Endothelial cell of umbilical vein (primary cell): ENCODE measurements around the gene RBM33. TPM values are rescaled to one million over a fixed set of nuclear protein-coding genes. Genes with fewer than 3 reads are reported as not detected.

Experiments used
- BruUV-seq: library from RNA; stranded (reverse); fragments of 400-500 nt; replicated peaks from 2 replicates; lab custom pipeline; 2021; lab: Mats Ljungman, UMichigan
- CTCF ChIA-PET: fragments of 300-600, 350-600 bp; sonication (Branson Sonifier 250); formaldehyde crosslinking; loops from one replicate; lab custom pipeline; 2021; ENCODE audit warnings: antibody characterized with exemption, inconsistent platforms; lab: Charles Lee
- POLR2A ChIA-PET: fragments of 300-600, 350-600 bp; sonication (Branson Sonifier 250); formaldehyde crosslinking; loops from one replicate; lab custom pipeline; 2021; ENCODE audit warnings: antibody characterized with exemption, inconsistent platforms; lab: Charles Lee
- DNase-seq: peaks from one replicate; pipeline ENCODE4 v3.0.0-alpha.2; 2011; ENCODE audit warnings: low read depth, low spot score
- FAIRE-seq: peaks from 2 replicates; lab custom pipeline; 2011; peaks lifted over from hg19 to GRCh38; lab: Jason Lieb, UNC
- H2AFZ ChIP-seq: 2 replicates; pipeline ENCODE4 v1.6.0; 2012; ENCODE audit warnings: low read depth, low read length, control low read depth, inconsistent platforms
- H3K27ac ChIP-seq: 2 replicates; pipeline ENCODE4 v1.5.1; 2011; ENCODE audit warnings: low read depth, mild to moderate bottlenecking, control low read depth, low read length, moderate library complexity; ENCODE audit not compliant: insufficient read depth
- H3K27me3 ChIP-seq, 2 experiments: 2 replicates each; pipeline versions ENCODE4 v1.6.0 to v1.6.1; 2011; ENCODE audit warnings: low read length in 2 of 2, mixed read lengths in 1 of 2; ENCODE audit not compliant: control insufficient read depth in 2 of 2, insufficient read depth in 2 of 2
- H3K36me3 ChIP-seq, 2 experiments: 2 replicates in 1 of 2; 3 replicates in 1 of 2; pipeline ENCODE4 v1.5.1; 2011; ENCODE audit warnings: low read length in 2 of 2, mild to moderate bottlenecking in 1 of 2, moderate library complexity in 1 of 2; ENCODE audit not compliant: control insufficient read depth in 2 of 2, insufficient read depth in 2 of 2; ENCODE audit errors: extremely low read depth in 1 of 2
- H3K4me1 ChIP-seq: 3 replicates; pipeline ENCODE4 v1.5.1; 2011; ENCODE audit warnings: mild to moderate bottlenecking, low read length; ENCODE audit not compliant: control insufficient read depth, insufficient read depth; ENCODE audit errors: extremely low read depth
- H3K4me2 ChIP-seq: 2 replicates; pipeline ENCODE4 v1.6.1; 2011; ENCODE audit warnings: low read length, control low read depth, mixed read lengths; ENCODE audit not compliant: insufficient read depth
- H3K4me3 ChIP-seq, 3 experiments: fragments of 200-600 bp in 1 of 3; sonication (generic), shearing (Covaris generic) in 1 of 3; replicated peaks in 1 of 3; 2 replicates each; pipeline ENCODE4 v1.5.1; 2011 to 2016; ENCODE audit warnings: control low read depth in 3 of 3, low read length in 3 of 3, mild to moderate bottlenecking in 2 of 3, inconsistent platforms in 1 of 3, low read depth in 1 of 3, moderate library complexity in 1 of 3; ENCODE audit not compliant: insufficient read depth in 1 of 3
- H3K79me2 ChIP-seq: 2 replicates; pipeline ENCODE4 v1.6.0; 2012; ENCODE audit warnings: low read length, inconsistent platforms; ENCODE audit not compliant: control insufficient read depth, insufficient read depth
- H3K9ac ChIP-seq: replicated peaks from 2 replicates; pipeline ENCODE3; 2011; ENCODE audit warnings: low read length, control low read depth; ENCODE audit not compliant: insufficient read depth; ENCODE audit errors: extremely low read depth
- H3K9me1 ChIP-seq: replicated peaks from 3 replicates; pipeline ENCODE4 v1.6.0; 2011; ENCODE audit warnings: mild to moderate bottlenecking, low read length; ENCODE audit not compliant: control insufficient read depth, insufficient read depth; ENCODE audit errors: extremely low read depth
- H3K9me3 ChIP-seq: replicated peaks from 2 replicates; pipeline ENCODE4 v1.5.1; 2012; ENCODE audit warnings: low read length, inconsistent platforms; ENCODE audit not compliant: control insufficient read depth, insufficient read depth
- H4K20me1 ChIP-seq: replicated peaks from 2 replicates; pipeline ENCODE3; 2011; ENCODE audit warnings: mild to moderate bottlenecking, low read length; ENCODE audit not compliant: control insufficient read depth, insufficient read depth; ENCODE audit errors: extremely low read depth
- EZH2 ChIP-seq: IDR thresholded peaks from 2 replicates; pipeline ENCODE4 v1.6.1; 2012; ENCODE audit warnings: borderline replicate concordance, low read depth, mild to moderate bottlenecking, moderate library complexity, low read length, inconsistent platforms; ENCODE audit not compliant: severe bottlenecking
- FOS ChIP-seq: IDR thresholded peaks from 2 replicates; pipeline ENCODE4 v1.6.1; 2011; ENCODE audit warnings: mild to moderate bottlenecking, low read length, moderate library complexity, borderline replicate concordance; ENCODE audit not compliant: insufficient read depth
- GATA2 ChIP-seq: IDR thresholded peaks from 2 replicates; pipeline ENCODE4 v1.7.0; 2011; ENCODE audit warnings: low read depth, mild to moderate bottlenecking, moderate library complexity, mixed read lengths, low read length; ENCODE audit not compliant: insufficient read length, insufficient read depth
- JUN ChIP-seq: IDR thresholded peaks from 2 replicates; pipeline ENCODE4 v1.6.1; 2011; ENCODE audit warnings: borderline replicate concordance, low read depth; ENCODE audit not compliant: insufficient read length, insufficient read depth
- MYC ChIP-seq: IDR thresholded peaks from one replicate; pipeline ENCODE4 v1.6.1; 2011; ENCODE audit warnings: mild to moderate bottlenecking, low read depth, low read length
- POLR2A ChIP-seq: IDR thresholded peaks from 2 replicates; pipeline ENCODE4 v1.6.1; 2012; ENCODE audit warnings: low read depth, mild to moderate bottlenecking, control low read depth, low read length
- POLR2AphosphoS5 ChIP-seq: IDR thresholded peaks from 2 replicates; pipeline ENCODE4 v1.6.1; 2012; ENCODE audit warnings: low read depth, mild to moderate bottlenecking, control low read depth, low read length, moderate library complexity; ENCODE audit not compliant: insufficient read depth
- dilution Hi-C: fragments of 300-500 bp; cut with MboI; formaldehyde crosslinking; loops from one replicate; pipeline ENCODE4 v1.15.0; 2019; ENCODE audit warnings: low sequenced_read_pairs; ENCODE audit not compliant: extremely low pct_ligation_motif_present
- intact Hi-C: fragments of 100-400 bp; cut with micrococcal nuclease; formaldehyde crosslinking; loops from one replicate; pipeline ENCODE4 v1.10.0; 2022
- polyA plus RNA-seq, 4 experiments: library from polyadenylated mRNA; depleted of rRNA in 3 of 4; stranded (reverse) in 3 of 4; unstranded in 1 of 4; fragments of >200 nt; gene quantifications; 2 replicates each; pipeline versions ENCODE4 v1.2.1 to v1.2.3, GENCODE V29; 2011 to 2012; ENCODE audit warnings: missing spikeins in 1 of 4
- total RNA-seq: library from RNA; stranded (reverse); gene quantifications from 2 replicates; pipeline ENCODE4 v1.2.3, GENCODE V29; 2021
- TF ChIP-seq, protein P1 (sequence below): IDR thresholded peaks from 2 replicates; pipeline ENCODE4 v1.6.1; 2011; ENCODE audit not compliant: insufficient read depth, insufficient read length
- TF ChIP-seq, protein P2 (sequence below), 2 donors: IDR thresholded peaks; 1 replicate in 1 of 2; 2 replicates in 1 of 2; pipeline ENCODE4 v1.5.1; 2011; ENCODE audit warnings: low read length in 2 of 2, mild to moderate bottlenecking in 2 of 2, moderate library complexity in 2 of 2, control low read depth in 1 of 2, inconsistent platforms in 1 of 2, low read depth in 1 of 2; ENCODE audit not compliant: insufficient read depth in 1 of 2; ENCODE audit errors: extremely low read depth in 1 of 2

Gene RBM33
- total and polyA plus RNA-seq, 2 donors (not counting 3 experiments of a cell fraction or from before 2014, with no cell fraction given): 16.2 to 68.2 TPM

DNA sequence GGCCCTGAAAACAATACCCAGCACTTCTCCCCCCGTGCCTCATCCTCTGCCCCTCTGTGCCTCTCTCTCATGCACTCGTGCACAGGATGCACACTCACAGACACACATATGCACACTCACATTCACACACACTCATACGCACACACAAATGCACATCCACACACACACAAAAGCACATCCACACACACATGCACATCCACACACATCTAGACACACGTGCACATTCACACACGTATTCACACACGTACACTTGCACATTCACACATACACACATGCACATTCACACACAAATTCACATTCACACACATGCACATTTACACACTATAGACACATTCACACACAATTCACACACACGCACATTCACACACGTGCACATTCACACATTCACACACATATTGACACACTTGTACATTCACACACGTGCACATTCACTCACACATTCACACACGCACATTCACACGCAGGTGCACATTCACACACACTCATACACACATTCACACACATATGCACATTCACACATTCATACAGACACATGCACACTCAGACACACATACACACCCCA is 148.6 kb downstream of the RBM33 start:
- DNase-seq: no peak
- FAIRE-seq: no peak
- intact Hi-C loops: no loop called here

More for the DNA sequence above, 148.6 kb downstream of the RBM33 start:
- H3K27me3 ChIP-seq: no peaks in the 10 kb centered on the region
- H2AFZ ChIP-seq: no peak overlapping the region
- no peak overlapping the region for H3K9ac ChIP-seq
- no peaks in the 10 kb centered on the region for H3K4me1 ChIP-seq
- no peak overlapping the region for H3K4me2 ChIP-seq
- no peaks in the 10 kb centered on the region for H3K79me2 ChIP-seq
- H3K27ac ChIP-seq: no peak overlapping the region
- ChIA-PET CTCF (no interaction called here), POLR2A (no interaction called here)
- no TSS peak for BruUV-seq
- no peak overlapping the region for H3K4me3 ChIP-seq
- dilution Hi-C loops: no loop called here
- no peaks in the 10 kb centered on the region for H4K20me1 ChIP-seq
- H3K9me3 ChIP-seq: no peaks in the 10 kb centered on the region
- TF ChIP-seq, protein P1, sequence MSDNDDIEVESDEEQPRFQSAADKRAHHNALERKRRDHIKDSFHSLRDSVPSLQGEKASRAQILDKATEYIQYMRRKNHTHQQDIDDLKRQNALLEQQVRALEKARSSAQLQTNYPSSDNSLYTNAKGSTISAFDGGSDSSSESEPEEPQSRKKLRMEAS: no peak
- TF ChIP-seq GATA2 (no peak), JUN (no peak), FOS (no peak), POLR2A (no peak), EZH2 (no peak), MYC (no peak), POLR2AphosphoS5 (no peak)
- TF ChIP-seq, protein P2, sequence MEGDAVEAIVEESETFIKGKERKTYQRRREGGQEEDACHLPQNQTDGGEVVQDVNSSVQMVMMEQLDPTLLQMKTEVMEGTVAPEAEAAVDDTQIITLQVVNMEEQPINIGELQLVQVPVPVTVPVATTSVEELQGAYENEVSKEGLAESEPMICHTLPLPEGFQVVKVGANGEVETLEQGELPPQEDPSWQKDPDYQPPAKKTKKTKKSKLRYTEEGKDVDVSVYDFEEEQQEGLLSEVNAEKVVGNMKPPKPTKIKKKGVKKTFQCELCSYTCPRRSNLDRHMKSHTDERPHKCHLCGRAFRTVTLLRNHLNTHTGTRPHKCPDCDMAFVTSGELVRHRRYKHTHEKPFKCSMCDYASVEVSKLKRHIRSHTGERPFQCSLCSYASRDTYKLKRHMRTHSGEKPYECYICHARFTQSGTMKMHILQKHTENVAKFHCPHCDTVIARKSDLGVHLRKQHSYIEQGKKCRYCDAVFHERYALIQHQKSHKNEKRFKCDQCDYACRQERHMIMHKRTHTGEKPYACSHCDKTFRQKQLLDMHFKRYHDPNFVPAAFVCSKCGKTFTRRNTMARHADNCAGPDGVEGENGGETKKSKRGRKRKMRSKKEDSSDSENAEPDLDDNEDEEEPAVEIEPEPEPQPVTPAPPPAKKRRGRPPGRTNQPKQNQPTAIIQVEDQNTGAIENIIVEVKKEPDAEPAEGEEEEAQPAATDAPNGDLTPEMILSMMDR (IDR thresholded peaks at IDR 0.05; ENCODE audit: extremely low read depth in 1 of 2, insufficient read depth in 1 of 2, low read depth in 1 of 2, low read length in 2 of 2): no peak
- H3K36me3 ChIP-seq: no peaks in the 10 kb centered on the region
- no peaks in the 10 kb centered on the region for H3K9me1 ChIP-seq
